Thoracic aorta (tissue), 2 donors: ENCODE data around the gene MAN1B1. TPM values are rescaled to one million over a fixed set of nuclear protein-coding genes. Genes with fewer than 3 reads are reported as not detected.
"Not testable (repeated sequence)": the region's sequence is repeated elsewhere in the genome, so short reads cannot be mapped to it uniquely, and the experiment has no call there.

Experiments used
- ATAC-seq: fragments of 150-250 bp; one replicate; pipeline ENCODE4 v1.8.0; 2017; ENCODE audit warnings: low read depth; ENCODE audit not compliant: insufficient number of reproducible peaks, low FRiP score
- DNase-seq: peaks from one replicate; pipeline ENCODE4 v3.0.0-alpha.2; 2020; ENCODE audit warnings: low spot score
- H3K27ac ChIP-seq, 2 donors: fragments of 200-600 bp; sonication (generic); 1 replicate in 1 of 2; 2 replicates in 1 of 2; pipeline ENCODE4 v1.5.1; 2016; ENCODE audit warnings: mild to moderate bottlenecking in 2 of 2, moderate library complexity in 2 of 2
- H3K27me3 ChIP-seq: fragments of 200-600 bp; sonication (generic); replicated peaks from 2 replicates; pipeline ENCODE4 v1.6.0; 2016; ENCODE audit warnings: mild to moderate bottlenecking; ENCODE audit not compliant: insufficient read depth
- H3K36me3 ChIP-seq: fragments of 200-600 bp; sonication (generic); one replicate; pipeline ENCODE4 v1.5.1; 2016
- H3K4me1 ChIP-seq, 2 donors: fragments of 200-600 bp; sonication (generic); 1 replicate in 1 of 2; 2 replicates in 1 of 2; pipeline versions ENCODE4 v1.5.1 to v1.6.0; 2016; ENCODE audit warnings: low read depth in 2 of 2, mild to moderate bottlenecking in 1 of 2; ENCODE audit not compliant: control insufficient read depth in 1 of 2
- H3K4me3 ChIP-seq: fragments of 200-600 bp; sonication (generic); 2 replicates; pipeline ENCODE4 v1.5.1; 2016; ENCODE audit warnings: mild to moderate bottlenecking
- H3K9me3 ChIP-seq: fragments of 200-600 bp; sonication (generic); 2 replicates; pipeline ENCODE4 v1.5.1; 2016
- total RNA-seq, 2 donors: library from RNA; depleted of rRNA; stranded (reverse); fragments of >200 nt; gene quantifications; one replicate each; pipeline versions ENCODE4 v1.1.0 to v1.2.3, GENCODE V29; 2016
- TF ChIP-seq, protein P1 (sequence below): fragments of 200-600 bp; sonication (generic); IDR thresholded peaks from one replicate; pipeline ENCODE4 v1.5.1; 2019; ENCODE audit warnings: antibody characterized with exemption

The MAN1B1 gene
- total RNA-seq, 2 donors from 2014 or later, result 32.9 to 52.9 TPM

DNA sequence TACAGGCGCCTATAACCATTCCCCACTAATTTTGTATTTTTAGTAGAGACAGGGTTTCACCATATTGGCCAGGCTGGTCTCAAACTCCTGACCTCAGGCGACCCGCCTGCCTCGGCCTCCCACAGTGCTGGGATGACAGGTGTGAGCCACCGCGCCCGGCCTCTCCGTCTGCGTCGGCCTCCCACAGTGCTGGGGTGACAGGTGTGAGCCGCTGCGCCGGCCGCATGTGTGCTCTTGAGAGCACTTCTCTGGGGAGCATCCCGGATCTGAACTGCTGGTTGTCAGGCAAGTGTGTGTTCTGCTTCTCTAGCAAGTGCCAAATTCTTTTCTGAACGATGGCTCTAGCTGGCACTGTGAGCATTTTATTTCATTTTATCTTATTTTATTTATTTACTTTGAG lies 29.2 kb upstream of the MAN1B1 start:
- TF ChIP-seq, protein P1, sequence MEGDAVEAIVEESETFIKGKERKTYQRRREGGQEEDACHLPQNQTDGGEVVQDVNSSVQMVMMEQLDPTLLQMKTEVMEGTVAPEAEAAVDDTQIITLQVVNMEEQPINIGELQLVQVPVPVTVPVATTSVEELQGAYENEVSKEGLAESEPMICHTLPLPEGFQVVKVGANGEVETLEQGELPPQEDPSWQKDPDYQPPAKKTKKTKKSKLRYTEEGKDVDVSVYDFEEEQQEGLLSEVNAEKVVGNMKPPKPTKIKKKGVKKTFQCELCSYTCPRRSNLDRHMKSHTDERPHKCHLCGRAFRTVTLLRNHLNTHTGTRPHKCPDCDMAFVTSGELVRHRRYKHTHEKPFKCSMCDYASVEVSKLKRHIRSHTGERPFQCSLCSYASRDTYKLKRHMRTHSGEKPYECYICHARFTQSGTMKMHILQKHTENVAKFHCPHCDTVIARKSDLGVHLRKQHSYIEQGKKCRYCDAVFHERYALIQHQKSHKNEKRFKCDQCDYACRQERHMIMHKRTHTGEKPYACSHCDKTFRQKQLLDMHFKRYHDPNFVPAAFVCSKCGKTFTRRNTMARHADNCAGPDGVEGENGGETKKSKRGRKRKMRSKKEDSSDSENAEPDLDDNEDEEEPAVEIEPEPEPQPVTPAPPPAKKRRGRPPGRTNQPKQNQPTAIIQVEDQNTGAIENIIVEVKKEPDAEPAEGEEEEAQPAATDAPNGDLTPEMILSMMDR, result no peak
- Histone ChIP-seq H3K27me3 (peaks cover 8% of the 10 kb centered on the region), H3K27ac (no peak overlapping the region), H3K4me1 (peaks cover 7 to 23% of the 10 kb centered on the region in 2 donors), H3K9me3 (no peaks in the 10 kb centered on the region), H3K36me3 (no peaks in the 10 kb centered on the region), H3K4me3 (no peak overlapping the region)
- no peak for ATAC-seq
- DNase-seq, result no peak

DNA sequence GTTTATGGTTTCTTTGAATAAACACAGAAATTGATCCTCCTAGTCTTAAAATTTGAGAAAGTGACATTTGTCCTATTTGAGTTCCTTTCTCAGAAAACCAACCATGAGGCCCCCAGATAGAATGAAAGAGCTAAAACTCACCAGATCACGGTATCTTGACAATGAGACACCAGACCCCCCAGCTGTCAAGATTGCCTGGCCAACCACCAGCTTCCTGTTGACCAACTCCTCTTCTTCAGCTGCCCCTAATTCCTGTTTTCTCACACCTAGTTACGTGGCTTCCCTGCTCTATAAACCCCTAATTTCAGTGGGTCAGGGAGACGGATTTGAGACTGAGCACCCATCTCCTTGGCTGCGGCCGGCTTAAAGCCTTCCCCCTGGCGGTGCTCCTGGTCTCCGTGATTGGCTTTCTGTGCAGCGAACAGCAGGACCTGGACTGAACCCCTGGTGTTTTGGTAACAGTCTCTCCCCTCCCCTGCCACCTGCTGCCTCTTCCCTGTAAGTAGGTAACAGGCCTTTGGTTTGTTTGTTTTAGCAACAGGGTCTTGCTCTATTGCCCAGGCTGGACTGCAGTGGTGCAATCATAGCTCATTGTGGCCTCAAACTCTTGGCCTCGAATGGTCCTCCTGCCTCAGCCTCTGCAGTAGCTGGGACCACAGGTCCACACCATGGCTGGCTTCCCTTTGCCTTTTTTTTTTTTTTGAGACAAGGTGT lies 28.1 kb upstream of the MAN1B1 start:
- Histone ChIP-seq H3K27ac (no peak overlapping the region), H3K36me3 (no peaks in the 10 kb centered on the region), H3K4me1 (peaks cover 1 to 18% of the 10 kb centered on the region in 2 donors), H3K9me3 (no peaks in the 10 kb centered on the region), H3K4me3 (no peak overlapping the region), H3K27me3 (peaks cover under 1% of the 10 kb centered on the region)
- ATAC-seq (no peak), DNase-seq (no peak)
- TF ChIP-seq, protein P1, result no peak

DNA sequence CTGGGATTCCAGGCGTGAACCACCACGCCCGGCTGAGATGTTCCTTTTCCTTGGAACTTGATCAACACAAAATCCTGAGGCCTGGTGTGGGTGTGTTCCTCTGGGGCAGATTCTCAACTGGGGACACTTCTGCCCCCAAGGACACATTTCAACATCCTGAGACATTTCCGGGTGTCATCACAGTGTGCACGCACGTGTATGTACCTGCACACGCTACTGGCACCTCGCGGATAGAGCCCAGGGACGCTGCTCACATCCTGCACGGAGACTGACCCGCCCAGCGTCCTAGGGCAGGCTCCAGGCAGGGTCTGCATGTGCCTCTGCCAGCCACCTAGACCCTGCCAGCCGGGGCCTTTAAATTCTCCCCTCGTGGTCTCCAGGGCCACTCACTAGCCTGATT lies 24.4 kb upstream of the MAN1B1 start:
- TF ChIP-seq, protein P1, result no peak
- Histone ChIP-seq H3K27ac (no peak overlapping the region), H3K4me3 (no peak overlapping the region), H3K36me3 (no peaks in the 10 kb centered on the region), H3K4me1 (peaks cover 0 to 8% of the 10 kb centered on the region in 2 donors), H3K27me3 (no peaks in the 10 kb centered on the region), H3K9me3 (no peaks in the 10 kb centered on the region)
- no peak for ATAC-seq
- DNase-seq, result no peak

DNA sequence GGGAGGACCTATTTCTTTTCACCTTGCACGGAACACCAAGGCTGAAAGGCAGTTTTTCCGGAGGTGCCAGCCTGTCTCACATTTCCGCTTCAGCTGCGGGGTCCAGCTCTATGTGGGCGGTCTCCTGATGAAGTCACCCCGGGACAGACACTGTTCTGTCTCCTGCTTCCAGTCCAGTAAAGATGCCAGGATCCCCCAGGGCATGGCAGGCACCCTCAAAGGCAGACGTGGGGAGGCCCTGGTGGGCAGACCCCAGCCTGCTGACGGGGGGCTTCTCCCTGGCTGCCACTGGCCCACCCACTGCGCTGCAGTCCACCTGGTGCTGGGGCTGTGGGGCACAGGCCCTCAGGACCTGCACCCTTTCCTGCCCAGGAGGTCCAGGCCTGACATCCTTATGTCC lies 24.0 kb upstream of the MAN1B1 start:
- not testable (repeated sequence) for H3K27ac ChIP-seq, H3K36me3 ChIP-seq, H3K4me3 ChIP-seq, H3K4me1 ChIP-seq, H3K27me3 ChIP-seq, DNase-seq, H3K9me3 ChIP-seq, ATAC-seq

DNA sequence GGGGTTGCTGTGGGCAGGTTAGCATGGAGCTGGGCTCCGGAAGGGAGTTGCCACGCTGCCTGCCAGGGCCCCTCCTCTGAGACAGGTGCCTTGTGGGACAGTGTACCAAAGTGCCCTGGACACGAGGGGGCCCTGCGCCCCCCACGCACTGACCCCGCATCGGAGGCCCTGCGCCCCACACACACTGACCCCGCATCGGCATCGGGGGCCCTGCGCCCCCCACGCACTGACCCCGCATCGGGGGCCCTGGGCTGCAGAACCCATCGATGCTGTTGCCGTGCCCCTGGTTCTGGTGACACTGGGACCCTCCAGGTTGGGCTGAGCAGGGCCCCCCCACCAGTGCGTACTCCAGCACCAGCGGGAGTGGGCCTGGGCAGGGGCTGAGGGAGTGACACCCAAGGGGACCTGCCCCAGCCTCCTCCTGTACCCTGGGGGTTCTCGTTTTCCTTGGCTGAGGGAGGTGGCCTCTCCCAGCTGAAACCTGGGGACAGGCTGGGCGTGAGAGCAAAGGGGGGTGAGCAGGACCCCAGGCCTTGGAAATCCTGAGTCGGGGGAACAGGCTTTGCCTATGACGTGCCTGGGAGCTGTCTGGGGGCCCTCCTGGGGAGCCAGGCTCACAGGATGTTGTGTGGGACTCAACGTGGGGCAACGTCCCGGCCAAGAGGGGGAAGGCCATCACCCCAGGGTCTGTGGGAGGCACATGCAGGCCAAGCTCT lies 23.3 kb upstream of the MAN1B1 start:
- no peaks in the 10 kb centered on the region for H3K36me3 ChIP-seq
- ATAC-seq, result no peak
- peaks cover 0 to 8% of the 10 kb centered on the region in 2 donors for H3K4me1 ChIP-seq
- no peak for DNase-seq
- no peaks in the 10 kb centered on the region for H3K9me3 ChIP-seq
- TF ChIP-seq, protein P1, result no peak
- H3K27ac ChIP-seq, result no peak overlapping the region
- no peak overlapping the region for H3K4me3 ChIP-seq
- no peaks in the 10 kb centered on the region for H3K27me3 ChIP-seq
